H1 (cell line): ENCODE data around the gene C19orf47. TPM values are rescaled to one million over a fixed set of nuclear protein-coding genes. Genes with fewer than 3 reads are reported as not detected.

ENCODE experiments used
- CTCF ChIA-PET: fragments of 300-600 bp; sonication (Branson Sonifier 250); formaldehyde crosslinking; loops from one replicate; lab custom pipeline; 2021; ENCODE audit not compliant: partially characterized antibody; lab: Charles Lee
- POLR2A ChIA-PET: fragments of 300-600 bp; sonication (Branson Sonifier 250); formaldehyde crosslinking; loops from one replicate; lab custom pipeline; 2021; ENCODE audit warnings: inconsistent platforms; ENCODE audit not compliant: partially characterized antibody; lab: Charles Lee
- DNase-seq, 2 experiments: peaks; one replicate each; pipeline versions ENCODE4 v3.0.0 to v3.0.0-alpha.2; 2010 to 2022; ENCODE audit warnings: low spot score in 2 of 2, low read depth in 1 of 2, mixed read lengths in 1 of 2
- FAIRE-seq: peaks from 2 replicates; lab custom pipeline; 2011; peaks lifted over from hg19 to GRCh38; lab: Jason Lieb, UNC
- H2AFZ ChIP-seq: 2 replicates; pipeline ENCODE4 v1.8.1; 2012; ENCODE audit warnings: low read length, inconsistent platforms
- H2AK5ac ChIP-seq: 2 replicates; pipeline ENCODE4 v1.6.1; 2013; ENCODE audit warnings: low read depth, low read length
- H2BK120ac ChIP-seq: replicated peaks from 2 replicates; pipeline ENCODE3; 2013; ENCODE audit warnings: low read depth, low read length, inconsistent platforms
- H2BK12ac ChIP-seq: 2 replicates; pipeline ENCODE4 v1.6.1; 2013; ENCODE audit warnings: low read depth, low read length
- H2BK15ac ChIP-seq: 2 replicates; pipeline ENCODE4 v1.6.1; 2013; ENCODE audit warnings: low read length
- H2BK20ac ChIP-seq: 2 replicates; pipeline ENCODE4 v1.6.1; 2013; ENCODE audit warnings: low read length
- H2BK5ac ChIP-seq: 2 replicates; pipeline ENCODE4 v1.6.1; 2013; ENCODE audit warnings: low read depth, low read length
- H3K14ac ChIP-seq: 2 replicates; pipeline ENCODE4 v1.6.1; 2013; ENCODE audit warnings: inconsistent platforms; ENCODE audit not compliant: insufficient read length
- H3K18ac ChIP-seq: 2 replicates; pipeline ENCODE4 v1.6.1; 2013; ENCODE audit warnings: low read length; ENCODE audit errors: extremely low read depth
- H3K23ac ChIP-seq: 2 replicates; pipeline ENCODE4 v1.6.1; 2013; ENCODE audit warnings: inconsistent platforms; ENCODE audit not compliant: insufficient read length
- H3K23me2 ChIP-seq: 2 replicates; pipeline ENCODE4 v1.6.1; 2013; ENCODE audit warnings: low read depth, low read length
- H3K27ac ChIP-seq: 2 replicates; pipeline ENCODE4 v1.6.1; 2011; ENCODE audit warnings: low read depth, low read length, inconsistent platforms
- H3K27me3 ChIP-seq, 4 experiments: replicated peaks in 1 of 4; 1 replicate in 1 of 4; 2 replicates in 3 of 4; pipeline versions ENCODE4 v1.6.1 to v1.8.1; 2011 to 2013; ENCODE audit warnings: low read length in 3 of 4, mild to moderate bottlenecking in 3 of 4, inconsistent platforms in 2 of 4, mixed read lengths in 2 of 4, moderate library complexity in 1 of 4; ENCODE audit not compliant: control insufficient read depth in 3 of 4, insufficient read depth in 3 of 4; ENCODE audit errors: extremely low read depth in 1 of 4
- H3K36me3 ChIP-seq, 4 experiments: 2 replicates each; pipeline versions ENCODE4 v1.6.1 to v1.8.1; 2011 to 2013; ENCODE audit warnings: mild to moderate bottlenecking in 4 of 4, low read length in 3 of 4, moderate library complexity in 2 of 4, control low read depth in 1 of 4, inconsistent platforms in 1 of 4; ENCODE audit not compliant: insufficient read depth in 4 of 4, control insufficient read depth in 2 of 4
- H3K4ac ChIP-seq: replicated peaks from 2 replicates; pipeline ENCODE3; 2013; ENCODE audit warnings: low read length, low read depth, mixed read lengths, inconsistent platforms; ENCODE audit not compliant: insufficient read length
- H3K4me1 ChIP-seq, 4 experiments: replicated peaks in 1 of 4; 1 replicate in 1 of 4; 2 replicates in 3 of 4; pipeline versions ENCODE4 v1.6.1 to v1.8.1; 2011 to 2013; ENCODE audit warnings: low read length in 3 of 4, inconsistent platforms in 2 of 4, mixed read lengths in 1 of 4; ENCODE audit not compliant: insufficient read depth in 4 of 4, control insufficient read depth in 3 of 4
- H3K4me2 ChIP-seq, 2 experiments: 2 replicates each; pipeline versions ENCODE4 v1.6.1 to v1.8.1; 2011 to 2013; ENCODE audit warnings: low read depth in 2 of 2, low read length in 2 of 2, control low read depth in 1 of 2, inconsistent platforms in 1 of 2, mild to moderate bottlenecking in 1 of 2; ENCODE audit not compliant: insufficient read depth in 1 of 2
- H3K4me3 ChIP-seq, 4 experiments: fragments of 200-600, 300-600 bp in 1 of 4; sonication (generic), shearing (Covaris generic), sonication (Bioruptor Twin) in 1 of 4; 2 replicates each; pipeline versions ENCODE4 v1.5.1 to v1.8.1; 2011 to 2016; ENCODE audit warnings: low read length in 4 of 4, low read depth in 3 of 4, control low read depth in 2 of 4, inconsistent platforms in 2 of 4, mild to moderate bottlenecking in 2 of 4, mixed read lengths in 1 of 4, moderate library complexity in 1 of 4; ENCODE audit not compliant: insufficient read depth in 2 of 4; ENCODE audit errors: extremely low read depth in 1 of 4
- H3K56ac ChIP-seq: replicated peaks from 2 replicates; pipeline ENCODE3; 2013; ENCODE audit warnings: low read depth, mild to moderate bottlenecking, mixed read lengths, low read length, inconsistent platforms; ENCODE audit not compliant: insufficient read length
- H3K79me1 ChIP-seq: 2 replicates; pipeline ENCODE4 v1.6.1; 2013; ENCODE audit warnings: low read depth, low read length, control low read depth
- H3K79me2 ChIP-seq, 2 experiments: 2 replicates each; pipeline versions ENCODE4 v1.6.1 to v1.8.1; 2012 to 2013; ENCODE audit warnings: low read length in 2 of 2, mild to moderate bottlenecking in 2 of 2, inconsistent platforms in 1 of 2; ENCODE audit not compliant: insufficient read depth in 2 of 2, control insufficient read depth in 1 of 2
- H3K9ac ChIP-seq, 4 experiments: replicated peaks in 1 of 4; 1 replicate in 1 of 4; 2 replicates in 3 of 4; pipeline versions ENCODE4 v1.6.1 to v1.8.1; 2011 to 2013; ENCODE audit warnings: low read depth in 3 of 4, low read length in 3 of 4, control low read depth in 2 of 4, mild to moderate bottlenecking in 2 of 4, moderate library complexity in 2 of 4, inconsistent platforms in 1 of 4; ENCODE audit errors: extremely low read depth in 1 of 4
- H3K9me3 ChIP-seq, 2 experiments: 2 replicates each; pipeline versions ENCODE4 v1.6.1 to v1.8.1; 2012 to 2013; ENCODE audit warnings: mild to moderate bottlenecking in 2 of 2, moderate library complexity in 2 of 2, control low read depth in 1 of 2, inconsistent platforms in 1 of 2, low read depth in 1 of 2, low read length in 1 of 2, mixed read lengths in 1 of 2; ENCODE audit not compliant: insufficient read depth in 2 of 2
- H4K20me1 ChIP-seq, 2 experiments: replicated peaks in 1 of 2; 2 replicates each; pipeline versions ENCODE3 to v1.8.1; 2011 to 2013; ENCODE audit warnings: inconsistent platforms in 2 of 2, low read length in 2 of 2, mild to moderate bottlenecking in 1 of 2; ENCODE audit not compliant: insufficient read depth in 2 of 2, control insufficient read depth in 1 of 2
- H4K5ac ChIP-seq: 2 replicates; pipeline ENCODE4 v1.6.1; 2013; ENCODE audit warnings: low read length, low read depth, mixed read lengths, inconsistent platforms; ENCODE audit not compliant: insufficient read length
- H4K8ac ChIP-seq: 2 replicates; pipeline ENCODE4 v1.8.0; 2013; ENCODE audit warnings: mild to moderate bottlenecking, moderate library complexity, low read length, inconsistent platforms; ENCODE audit not compliant: insufficient read depth; ENCODE audit errors: extremely low read depth
- H4K91ac ChIP-seq: replicated peaks from 2 replicates; pipeline ENCODE3; 2013; ENCODE audit warnings: low read length, mixed read lengths, inconsistent platforms; ENCODE audit not compliant: insufficient read length
- CEBPB ChIP-seq: IDR thresholded peaks from 2 replicates; pipeline ENCODE4 v1.6.1; 2012; ENCODE audit warnings: low read depth, low read length
- CHD2 ChIP-seq: IDR thresholded peaks from 2 replicates; pipeline ENCODE4 v1.6.1; 2012; ENCODE audit warnings: low read length, improper control_type of control experiment
- EP300 ChIP-seq, 2 experiments: IDR thresholded peaks; 1 replicate in 1 of 2; 2 replicates in 1 of 2; pipeline ENCODE4 v1.6.1; 2011 to 2012; ENCODE audit warnings: low read depth in 2 of 2, low read length in 2 of 2, mild to moderate bottlenecking in 2 of 2, borderline replicate concordance in 1 of 2, inconsistent platforms in 1 of 2, moderate library complexity in 1 of 2
- NANOG ChIP-seq: IDR thresholded peaks from 2 replicates; pipeline ENCODE4 v1.6.1; 2011; ENCODE audit warnings: low read length, low read depth, mild to moderate bottlenecking, inconsistent platforms; ENCODE audit not compliant: insufficient read depth, poor library complexity, severe bottlenecking
- NRF1 ChIP-seq: IDR thresholded peaks from 2 replicates; pipeline ENCODE4 v1.6.1; 2011; ENCODE audit warnings: mild to moderate bottlenecking, low read depth, low read length, improper control_type of control experiment
- SP1 ChIP-seq: IDR thresholded peaks from 2 replicates; pipeline ENCODE4 v1.6.1; 2011; ENCODE audit warnings: low read depth, low read length
- TAF1 ChIP-seq: IDR thresholded peaks from 2 replicates; pipeline ENCODE4 v1.6.1; 2011; ENCODE audit warnings: mild to moderate bottlenecking, low read depth, low read length
- ZNF274 ChIP-seq: IDR thresholded peaks from 2 replicates; pipeline ENCODE4 v1.7.0; 2012; ENCODE audit warnings: low read length, borderline replicate concordance; ENCODE audit errors: extremely low read depth
- WGBS, 2 experiments: shearing (Covaris generic) in 1 of 2; methylation state at CpG; one replicate each; pipeline versions ENCODE4 v1.1.6 to v1.1.7; 2013 to 2015; ENCODE audit warnings: low lambda C conversion rate in 2 of 2, mixed read lengths in 2 of 2, inconsistent platforms in 1 of 2, low coverage in 1 of 2, missing lambda C conversion rate in 1 of 2; ENCODE audit not compliant: insufficient replicate concordance in 2 of 2, insufficient coverage in 1 of 2, insufficient read length in 1 of 2; ENCODE audit errors: extremely low coverage in 1 of 2, missing lambda C conversion rate in 1 of 2; 5-methylcytosine and 5-hydroxymethylcytosine counted together
- polyA plus RNA-seq, 7 experiments: library from polyadenylated mRNA; depleted of rRNA in 3 of 7; stranded (reverse) in 5 of 7; unstranded in 2 of 7; fragments of >200 nt in 5 of 7; fragments of 200-250 nt in 2 of 7; gene quantifications; 1 replicate in 5 of 7; 2 replicates in 1 of 7; 4 replicates in 1 of 7; pipeline versions ENCODE4 v1.2.1 to v1.2.3, GENCODE V29; 2011 to 2013; ENCODE audit warnings: missing spikeins in 2 of 7, mixed read lengths in 2 of 7
- total RNA-seq: library from RNA; stranded (reverse); fragmentation: NEBNext Ultra II Directional; extraction: Animal tissue kit (Norgen Biotek cat#: 25700); gene quantifications from 2 replicates; pipeline ENCODE4 v1.2.1, GENCODE V29; 2021
- TF ChIP-seq, protein P1 (sequence below): IDR thresholded peaks from 2 replicates; pipeline ENCODE4 v1.6.1; 2012; ENCODE audit warnings: low read length, inconsistent platforms

Gene C19orf47
- total and polyA plus RNA-seq, 2 of the 8 experiments (the other 6 are each of a cell fraction or from before 2014, with no cell fraction given): 17.8 to 27.3 TPM

DNA sequence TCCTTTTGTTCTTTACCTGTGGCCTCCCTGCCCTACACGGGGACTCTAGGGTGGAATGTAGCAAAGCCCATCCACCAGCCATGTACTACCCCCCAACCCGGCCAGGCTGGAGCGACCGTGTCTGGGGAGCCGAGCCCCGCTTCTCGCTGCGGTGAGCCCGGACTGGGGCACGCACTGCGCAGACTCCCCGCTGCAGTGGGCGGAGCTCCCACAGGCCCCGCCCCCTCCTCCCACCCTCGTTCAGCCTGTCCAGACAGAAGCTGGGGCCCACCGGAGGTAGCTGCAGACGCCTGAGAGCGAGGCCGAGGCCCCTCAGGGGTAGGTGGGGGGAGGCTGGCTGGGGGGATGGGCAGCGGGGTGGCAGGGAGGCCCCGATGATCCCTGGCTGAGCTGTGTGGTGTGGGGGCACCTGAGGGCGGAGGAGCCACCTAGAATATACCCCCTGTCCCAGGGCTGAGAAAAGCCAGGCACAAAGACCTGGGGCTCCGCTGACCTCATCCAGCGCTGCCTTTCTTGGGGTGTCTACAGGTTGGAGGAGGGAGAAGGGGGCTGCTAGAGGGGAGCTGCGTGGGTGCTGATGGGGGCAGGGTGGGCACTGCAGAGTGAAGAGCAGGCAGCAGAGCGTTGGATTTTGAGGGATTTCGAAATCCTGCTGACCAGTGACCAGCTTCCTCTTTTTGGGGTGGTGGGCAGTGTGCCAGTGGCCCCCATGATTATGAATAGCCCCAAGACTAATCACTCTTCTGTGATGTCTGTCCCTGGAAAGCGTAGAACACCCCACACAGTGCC, 17.6 kb upstream of the C19orf47 start:
- Histone ChIP-seq H2BK12ac (no peak overlapping the region), H3K23me2 (peaks cover 2% of the 10 kb centered on the region), H4K91ac (peak overlapping the region; percentile 17), H4K8ac (peak overlapping the region; percentile 80; the same call in 1 of the 2 replicates), H3K4ac (no peak overlapping the region), H3K18ac (peak overlapping the region; percentile 60), H2AFZ (no peak overlapping the region), H3K27me3 (no peaks in the 10 kb centered on the region), H2AK5ac (peak overlapping the region; percentile 45; the same call in 1 of the 2 replicates), H3K27ac (0 out of 2 replicates have a peak overlapping the region, but pooled peaks have one; percentile 5), H4K5ac (peak overlapping the region; percentile 88), H3K23ac (no peak overlapping the region), H3K4me2 (peak overlapping the region; percentile 76 to 89), H3K36me3 (peaks cover 0 to 26% (median 9%) of the 10 kb centered on the region in 4 experiments; a peak in 6 of 8 replicates), H2BK20ac (peak overlapping the region; percentile 18; the same call in 1 of the 2 replicates), H3K79me2 (no peaks in the 10 kb centered on the region), H4K20me1 (peaks cover 0 to 4% of the 10 kb centered on the region in 2 experiments), H3K4me3 (peak overlapping the region; percentile 58 to 76 (median 60)), H3K9ac (peak overlapping the region in 3 of 4 experiments; percentile 34 to 48 (median 38); a peak in 6 of 7 replicates), H2BK5ac (peak overlapping the region; percentile 71; the same call in 1 of the 2 replicates), H3K56ac (no peak overlapping the region), H2BK15ac (no peak overlapping the region; the same call in 1 of the 2 replicates), H3K9me3 (no peaks in the 10 kb centered on the region), H2BK120ac (no peak overlapping the region), H3K14ac (no peak overlapping the region), H3K4me1 (peaks cover 0 to 16% (median 10%) of the 10 kb centered on the region in 4 experiments; a peak in 6 of 7 replicates), H3K79me1 (no peaks in the 10 kb centered on the region)
- FAIRE-seq (no peak), DNase-seq (peak; percentile 70 to 86)
- POLR2A ChIA-PET: interaction anchor here (0.8 to 4.0 kb wide), 14 partner anchors 9 to 77 kb away, joined by 3 to 23 read pairs (median 5); partner anchors contain the start of genes C19orf47, HIPK4 and PLD3
- 7% methylated on average over 24 of the region's 28 CpGs; no CpG with 5 or more reads in 1 of the 2 experiments for WGBS, 2 experiments
- CTCF ChIA-PET: interaction anchor here (0.6 to 4.0 kb wide), 11 partner anchors 9 to 177 kb away, joined by 3 to 19 read pairs (median 5); no protein-coding TSS in a partner anchor
- TF ChIP-seq SP1 (peak; percentile 51; the same call in 1 of the 2 replicates), NANOG (no peak), TAF1 (peak; percentile 53; the same call in 1 of the 2 replicates), EP300 (IDR thresholded peaks at IDR 0.05; ENCODE audit: borderline replicate concordance in 1 of 2, low read depth in 2 of 2, low read length in 2 of 2) (no peak), ZNF274 (no peak), CHD2 (no peak), NRF1 (peak; percentile 60), CEBPB (peak; percentile 18; the same call in 1 of the 2 replicates)
- TF ChIP-seq, protein P1, sequence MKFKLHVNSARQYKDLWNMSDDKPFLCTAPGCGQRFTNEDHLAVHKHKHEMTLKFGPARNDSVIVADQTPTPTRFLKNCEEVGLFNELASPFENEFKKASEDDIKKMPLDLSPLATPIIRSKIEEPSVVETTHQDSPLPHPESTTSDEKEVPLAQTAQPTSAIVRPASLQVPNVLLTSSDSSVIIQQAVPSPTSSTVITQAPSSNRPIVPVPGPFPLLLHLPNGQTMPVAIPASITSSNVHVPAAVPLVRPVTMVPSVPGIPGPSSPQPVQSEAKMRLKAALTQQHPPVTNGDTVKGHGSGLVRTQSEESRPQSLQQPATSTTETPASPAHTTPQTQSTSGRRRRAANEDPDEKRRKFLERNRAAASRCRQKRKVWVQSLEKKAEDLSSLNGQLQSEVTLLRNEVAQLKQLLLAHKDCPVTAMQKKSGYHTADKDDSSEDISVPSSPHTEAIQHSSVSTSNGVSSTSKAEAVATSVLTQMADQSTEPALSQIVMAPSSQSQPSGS: no peak
